Adipose tissue (tissue), 3 donors: Measurements from ENCODE around the gene KRT39. TPM values are rescaled to one million over a fixed set of nuclear protein-coding genes. Genes with fewer than 3 reads are reported as not detected.
"Not testable (repeated sequence)": the region's sequence is repeated elsewhere in the genome, so short reads cannot be mapped to it uniquely, and the experiment has no call there.

ENCODE experiments used
- H3K27ac ChIP-seq: one replicate; pipeline ENCODE4 v1.5.1; 2013; ENCODE audit warnings: low read depth, low read length
- WGBS, 3 donors: extraction: QIAGEN DNeasy Blood & Tissue Kit; methylation state at CpG; one replicate each; pipeline ENCODE4 v1.1.7; 2013; 5-methylcytosine and 5-hydroxymethylcytosine counted together
- polyA plus RNA-seq, 3 donors: library from polyadenylated mRNA; stranded (reverse); fragments of 200-250 nt; gene quantifications; one replicate each; pipeline ENCODE4 v1.2.3, GENCODE V29; 2013
- donor health status: healthy with polysubstance abuse.
- donor health status: Bipolar disorder and iron deficiency.
- donor health status: healthy.

KRT39 gene
- under 1 TPM in 1 of 3 donors, not detected in 2; 0.06 TPM for polyA plus RNA-seq

DNA sequence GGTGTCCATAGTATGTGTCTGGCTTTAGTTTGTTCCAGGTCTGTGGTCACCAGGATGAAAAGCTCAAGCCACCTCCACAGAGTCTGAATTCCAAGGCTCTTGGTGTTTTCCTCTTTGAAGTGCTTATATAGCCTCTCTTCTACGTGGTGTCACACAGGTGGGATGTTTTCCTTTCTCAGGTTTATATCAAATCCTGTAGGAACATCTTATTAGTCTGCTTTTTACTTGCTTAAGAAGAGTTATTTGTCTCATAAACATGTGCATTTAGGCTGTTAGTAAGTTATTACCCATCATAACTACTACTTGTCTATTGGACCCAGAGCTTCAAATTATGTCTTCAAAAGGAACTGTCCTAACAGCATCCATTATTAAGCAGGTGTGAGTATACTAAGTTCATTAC lies at the start of gene KRT39:
TSS of gene KRT39 (minus strand) at position 101 of the 400 bp plus-strand sequence. CDS start at position 9, 92 bp downstream.
- 33 to 83% (median 64%) methylated on average over 1 of the region's 1 CpG for WGBS, 3 donors
- no peak within 1 kb of the TSS for H3K27ac ChIP-seq

GRCh38 chr17:41015454-41015853 lies 48.7 kb upstream of the KRT39 start:
- WGBS, 3 donors = 62 to 71% (median 67%) methylated on average over 7 of the region's 7 CpGs
- H3K27ac ChIP-seq = no peak overlapping the region

- 23 to 37% (median 33%) methylated on average over 1 of the region's 1 CpG for WGBS, 3 donors
Observed at GRCh38 chr17:41013606-41014005, 46.9 kb upstream of the KRT39 start.

DNA sequence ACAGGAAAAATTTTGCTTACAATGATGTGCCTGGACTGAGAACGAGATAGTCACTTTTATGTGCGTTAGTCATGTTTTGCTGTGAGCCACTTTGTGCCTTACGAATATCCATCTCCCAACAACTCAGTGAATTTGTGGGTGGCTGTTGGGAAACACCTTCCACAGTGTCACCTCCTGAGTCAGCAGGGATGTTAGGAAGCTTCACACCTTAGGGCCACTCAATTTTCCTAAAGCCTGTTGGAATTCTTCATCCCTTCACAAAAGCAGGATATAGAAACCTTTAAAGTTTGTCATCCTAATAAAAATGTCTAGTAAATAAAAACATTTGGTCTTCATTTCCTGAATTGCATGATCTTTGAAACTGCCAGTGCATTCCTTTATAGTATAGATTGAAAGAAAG lies 46.4 kb upstream of the KRT39 start:
- WGBS, 3 donors = 82 to 87% (median 84%) methylated on average over 3 of the region's 3 CpGs
- no peak overlapping the region for H3K27ac ChIP-seq

More at GRCh38 chr17:41013606-41014005, 46.9 kb upstream of the KRT39 start:
- H3K27ac ChIP-seq = no peak overlapping the region

- H3K27ac ChIP-seq = no peak overlapping the region
- 70 to 82% (median 74%) methylated on average over 6 of the region's 6 CpGs for WGBS, 3 donors
Observed at GRCh38 chr17:41012326-41013120, 45.8 kb upstream of the KRT39 start.

GRCh38 chr17:41010441-41010840 lies 43.7 kb upstream of the KRT39 start:
- H3K27ac ChIP-seq = no peak overlapping the region

DNA sequence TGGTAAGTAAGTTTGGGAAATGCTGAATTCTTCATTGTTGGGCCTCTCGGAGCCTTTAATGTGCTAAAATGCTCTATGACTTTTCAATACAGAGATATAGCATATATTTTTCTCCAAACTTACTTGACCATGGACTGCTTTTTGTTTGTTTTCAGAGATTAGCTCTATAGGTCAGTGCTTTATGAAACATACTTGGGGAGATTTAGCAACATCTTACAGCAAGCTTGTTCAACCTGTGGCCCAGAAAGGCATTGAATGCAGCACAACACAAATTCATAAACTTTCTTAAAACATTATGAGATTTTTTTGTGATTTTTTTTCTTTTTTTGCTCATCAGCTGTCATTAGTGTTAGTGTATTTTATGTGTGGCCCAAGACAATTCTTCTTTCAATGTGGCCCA lies 43.2 kb upstream of the KRT39 start:
- WGBS, 3 donors = 84 to 100% (median 92%) methylated on average over 1 of the region's 1 CpG
- no peak overlapping the region for H3K27ac ChIP-seq

DNA sequence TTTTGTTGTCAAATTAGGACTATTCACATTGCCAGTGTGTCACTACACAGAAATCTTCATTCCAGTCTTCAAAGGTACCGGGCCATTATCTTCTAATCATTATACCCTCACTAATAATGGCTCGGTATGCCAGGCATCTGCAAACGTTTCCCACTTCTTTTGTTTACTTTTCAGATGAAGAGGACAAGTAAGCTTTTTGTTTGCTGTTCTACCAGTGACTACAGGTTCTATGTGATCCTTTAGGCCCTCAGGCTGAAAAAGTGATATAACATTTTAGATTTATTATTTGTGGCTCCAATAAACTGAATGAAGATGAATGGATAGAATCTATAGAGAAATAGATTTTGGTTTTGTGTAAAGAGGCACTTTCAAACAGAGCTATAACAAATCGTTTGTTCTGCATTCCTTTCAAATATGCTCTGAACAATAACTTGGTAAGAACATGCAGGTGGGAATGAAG lies 42.6 kb upstream of the KRT39 start:
- H3K27ac ChIP-seq = no peak overlapping the region
- WGBS, 3 donors = 32 to 74% (median 62%) methylated on average over 4 of the region's 4 CpGs

GRCh38 chr17:41008811-41009210 lies 42.1 kb upstream of the KRT39 start, which contains the start of gene KRTAP3-1:
TSS of gene KRTAP3-1 (minus strand) at chr17:41009128. CDS start at chr17:41009074, 54 bp downstream.
- no peak within 1 kb of the TSS for H3K27ac ChIP-seq
- WGBS, 3 donors = 63 to 90% (median 90%) methylated on average over 8 of the region's 8 CpGs

- no peak overlapping the region for H3K27ac ChIP-seq
- WGBS, 3 donors = 76 to 92% (median 81%) methylated on average over 3 of the region's 3 CpGs
Observed at GRCh38 chr17:41004397-41004796, 37.6 kb upstream of the KRT39 start.

GRCh38 chr17:41003926-41004325 lies 37.2 kb upstream of the KRT39 start:
- no peak overlapping the region for H3K27ac ChIP-seq
- WGBS, 3 donors = 49 to 69% (median 60%) methylated on average over 4 of the region's 4 CpGs

DNA sequence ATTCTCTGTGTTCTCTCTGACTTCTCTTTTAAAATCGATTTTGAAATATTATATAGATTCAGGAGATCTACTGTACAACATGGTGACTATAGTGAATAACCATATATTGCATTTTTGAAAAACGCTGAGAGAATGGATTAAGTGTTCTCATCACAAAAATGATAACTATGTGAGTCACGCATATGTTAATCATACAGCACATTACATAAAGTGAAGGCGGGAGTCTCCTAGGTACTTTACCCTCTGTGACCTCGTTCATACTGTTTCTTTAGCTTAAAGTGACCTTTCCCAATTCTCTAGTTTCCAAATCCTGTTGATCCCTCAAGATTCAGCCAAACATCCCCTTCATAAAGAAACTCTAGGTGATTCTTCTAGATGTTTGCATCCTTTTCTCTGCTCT lies 36.1 kb upstream of the KRT39 start:
- H3K27ac ChIP-seq = no peak overlapping the region
- 47 to 65% (median 60%) methylated on average over 5 of the region's 5 CpGs for WGBS, 3 donors

GRCh38 chr17:41001795-41002194 lies 35.0 kb upstream of the KRT39 start:
- 57 to 88% (median 86%) methylated on average over 4 of the region's 4 CpGs for WGBS, 3 donors
- H3K27ac ChIP-seq = no peak overlapping the region

GRCh38 chr17:40999563-40999962 lies 32.8 kb upstream of the KRT39 start, which contains the start of gene KRTAP3-2:
TSS of gene KRTAP3-2 (minus strand) at chr17:40999906. CDS start at chr17:40999853, 53 bp downstream.
- WGBS, 3 donors = 81 to 89% (median 82%) methylated on average over 6 of the region's 6 CpGs

GRCh38 chr17:40997361-40997760 lies 30.6 kb upstream of the KRT39 start:
- no peak overlapping the region for H3K27ac ChIP-seq
- WGBS, 3 donors = 48 to 61% (median 52%) methylated on average over 2 of the region's 2 CpGs

More at GRCh38 chr17:40999563-40999962, 32.8 kb upstream of the KRT39 start, which contains the start of gene KRTAP3-2:
- not testable (repeated sequence) for H3K27ac ChIP-seq

DNA sequence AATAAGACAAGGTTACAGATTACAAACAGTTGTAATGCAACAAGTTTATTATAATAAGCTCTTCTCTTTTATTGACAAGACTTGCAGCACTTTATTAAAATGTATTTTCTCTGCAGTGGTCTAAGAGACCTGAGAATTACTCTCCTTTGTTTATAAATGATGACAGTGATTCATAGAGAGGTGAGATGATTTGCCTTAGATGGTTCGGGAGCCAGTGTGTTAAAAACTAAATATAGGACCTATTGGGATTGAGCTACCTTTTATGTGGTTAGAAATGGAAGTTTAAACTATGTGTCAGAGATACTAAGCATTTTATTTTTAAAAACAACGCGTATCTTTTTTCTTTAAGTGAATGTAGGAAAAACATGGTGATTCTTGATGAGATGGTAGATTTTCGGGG lies 30.1 kb upstream of the KRT39 start:
- H3K27ac ChIP-seq = no peak overlapping the region
- WGBS, 3 donors = 75 to 78% (median 78%) methylated on average over 4 of the region's 4 CpGs

DNA sequence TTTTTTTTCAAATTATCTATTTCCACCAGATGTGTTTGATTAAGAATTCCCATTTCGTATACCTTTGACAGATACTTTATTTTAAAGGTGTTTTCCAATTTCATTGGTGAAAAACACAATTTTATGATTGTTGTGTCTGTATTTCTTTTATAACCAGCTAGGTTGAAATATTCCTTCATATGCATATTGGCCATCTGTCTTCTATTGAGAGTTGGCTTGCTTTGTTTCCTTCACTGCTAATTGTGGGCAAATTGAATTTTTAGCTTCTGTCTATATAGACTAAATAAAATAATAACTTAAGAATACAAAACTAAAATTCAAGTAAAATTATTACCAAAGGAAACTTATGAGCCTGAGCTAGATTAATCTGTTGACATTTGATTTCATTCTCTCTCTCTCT lies 28.4 kb upstream of the KRT39 start:
- 19 to 72% (median 68%) methylated on average over 1 of the region's 1 CpG for WGBS, 3 donors
- no peak overlapping the region for H3K27ac ChIP-seq

DNA sequence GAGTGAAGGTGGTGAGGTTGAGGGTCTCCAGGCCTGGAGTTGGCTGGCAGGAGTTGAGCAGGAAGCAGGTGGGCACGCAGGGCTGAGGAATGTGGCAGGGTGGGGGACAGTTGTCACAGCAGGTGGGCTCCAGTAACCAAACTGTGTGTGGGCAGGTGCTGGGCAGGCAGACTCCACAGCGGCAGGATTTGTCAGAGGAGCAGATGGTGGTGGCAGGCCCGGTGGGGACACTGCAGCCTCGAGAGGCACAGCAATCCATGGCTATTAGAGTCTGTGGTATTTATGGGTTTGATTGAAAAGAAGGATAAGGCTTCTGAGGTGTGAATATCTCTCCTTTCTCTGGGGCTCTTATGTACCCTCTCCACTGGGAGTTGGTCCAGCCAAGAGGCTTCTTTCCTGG lies 27.1 kb upstream of the KRT39 start, which contains the start of gene KRTAP3-3:
TSS of gene KRTAP3-3 (minus strand) at position 326 of the 400 bp plus-strand sequence. CDS start at position 259, 67 bp downstream.
- 38 to 54% (median 43%) methylated on average over 4 of the region's 4 CpGs for WGBS, 3 donors
- H3K27ac ChIP-seq = no peak within 1 kb of the TSS

DNA sequence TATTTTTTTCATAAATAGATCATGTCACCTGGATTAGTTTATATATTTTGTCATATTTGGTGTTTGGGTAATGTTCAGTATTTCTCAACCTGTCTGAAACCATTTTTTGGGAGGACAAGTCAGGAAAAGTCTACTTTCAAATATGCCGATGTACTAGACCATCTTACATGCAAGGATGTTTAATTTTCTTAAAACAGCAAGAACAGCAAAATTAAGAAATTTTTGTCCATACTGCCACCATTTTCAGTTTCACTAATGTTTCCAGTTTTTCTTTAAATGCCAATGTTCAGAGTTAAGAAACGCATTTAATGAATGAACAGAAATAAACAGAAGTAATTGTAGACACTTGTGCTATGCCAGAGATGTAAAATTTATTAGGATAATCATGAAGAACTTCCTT lies 26.3 kb upstream of the KRT39 start:
- 87 to 93% (median 88%) methylated on average over 2 of the region's 2 CpGs for WGBS, 3 donors
- H3K27ac ChIP-seq = no peak overlapping the region

- WGBS, 3 donors = 71 to 93% (median 89%) methylated on average over 3 of the region's 3 CpGs
- H3K27ac ChIP-seq = no peak overlapping the region
Observed at GRCh38 chr17:40992666-40993065, 25.9 kb upstream of the KRT39 start.
